BE2C (cell line): Measurements from ENCODE around the gene CEMP1.

ENCODE experiments used
- DNase-seq: peaks from one replicate; pipeline ENCODE4 v3.0.0-alpha.2; 2020
- H3K27me3 ChIP-seq: fragments of 250-450 bp; sonication (Bioruptor Pico); 2 replicates; pipeline ENCODE4 v1.5.1; 2020; ENCODE audit warnings: mild to moderate bottlenecking
- H3K36me3 ChIP-seq: fragments of 250-450 bp; sonication (Bioruptor Pico); 2 replicates; pipeline ENCODE4 v1.5.1; 2020; ENCODE audit warnings: mild to moderate bottlenecking
- H3K4me1 ChIP-seq: fragments of 250-450 bp; sonication (Bioruptor Pico); 2 replicates; pipeline ENCODE4 v1.5.1; 2020
- H3K4me3 ChIP-seq: 2 replicates; pipeline ENCODE4 v1.5.1; 2011; ENCODE audit warnings: low read depth, low read length
- H3K9me3 ChIP-seq: fragments of 250-450 bp; sonication (Bioruptor Pico); 2 replicates; pipeline ENCODE4 v1.5.1; 2020
- TF ChIP-seq, protein P1 (sequence below): IDR thresholded peaks from 2 replicates; pipeline ENCODE4 v1.5.1; 2012; ENCODE audit warnings: mild to moderate bottlenecking, low read depth, low read length

Gene CEMP1

DNA sequence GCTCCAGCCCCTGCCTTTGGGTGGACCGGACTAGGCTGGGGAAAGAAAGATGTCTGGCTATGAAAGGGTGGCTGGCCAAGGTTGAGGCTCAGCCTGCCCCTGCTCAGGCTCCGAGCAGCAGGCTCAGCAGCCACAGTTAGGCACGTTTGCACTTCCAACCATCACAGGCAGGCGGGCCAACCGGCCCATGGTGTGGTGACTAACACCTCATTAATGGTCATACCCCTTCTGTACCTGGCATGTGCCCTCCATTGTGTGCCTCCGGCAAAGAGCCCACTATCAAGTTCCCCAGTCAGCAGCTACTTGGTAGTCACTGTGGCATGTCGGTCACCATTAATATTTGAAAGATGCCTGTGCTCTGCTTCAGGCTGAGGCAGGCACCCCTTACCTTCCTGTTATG, 49.5 kb downstream of the CEMP1 start:
- Histone ChIP-seq H3K9me3 (no peaks in the 10 kb centered on the region), H3K27me3 (no peaks in the 10 kb centered on the region), H3K36me3 (peaks cover 8% of the 10 kb centered on the region), H3K4me3 (no peak overlapping the region), H3K4me1 (peaks cover 23% of the 10 kb centered on the region)
- DNase-seq, result no peak
- TF ChIP-seq, protein P1, sequence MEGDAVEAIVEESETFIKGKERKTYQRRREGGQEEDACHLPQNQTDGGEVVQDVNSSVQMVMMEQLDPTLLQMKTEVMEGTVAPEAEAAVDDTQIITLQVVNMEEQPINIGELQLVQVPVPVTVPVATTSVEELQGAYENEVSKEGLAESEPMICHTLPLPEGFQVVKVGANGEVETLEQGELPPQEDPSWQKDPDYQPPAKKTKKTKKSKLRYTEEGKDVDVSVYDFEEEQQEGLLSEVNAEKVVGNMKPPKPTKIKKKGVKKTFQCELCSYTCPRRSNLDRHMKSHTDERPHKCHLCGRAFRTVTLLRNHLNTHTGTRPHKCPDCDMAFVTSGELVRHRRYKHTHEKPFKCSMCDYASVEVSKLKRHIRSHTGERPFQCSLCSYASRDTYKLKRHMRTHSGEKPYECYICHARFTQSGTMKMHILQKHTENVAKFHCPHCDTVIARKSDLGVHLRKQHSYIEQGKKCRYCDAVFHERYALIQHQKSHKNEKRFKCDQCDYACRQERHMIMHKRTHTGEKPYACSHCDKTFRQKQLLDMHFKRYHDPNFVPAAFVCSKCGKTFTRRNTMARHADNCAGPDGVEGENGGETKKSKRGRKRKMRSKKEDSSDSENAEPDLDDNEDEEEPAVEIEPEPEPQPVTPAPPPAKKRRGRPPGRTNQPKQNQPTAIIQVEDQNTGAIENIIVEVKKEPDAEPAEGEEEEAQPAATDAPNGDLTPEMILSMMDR, result no peak

DNA sequence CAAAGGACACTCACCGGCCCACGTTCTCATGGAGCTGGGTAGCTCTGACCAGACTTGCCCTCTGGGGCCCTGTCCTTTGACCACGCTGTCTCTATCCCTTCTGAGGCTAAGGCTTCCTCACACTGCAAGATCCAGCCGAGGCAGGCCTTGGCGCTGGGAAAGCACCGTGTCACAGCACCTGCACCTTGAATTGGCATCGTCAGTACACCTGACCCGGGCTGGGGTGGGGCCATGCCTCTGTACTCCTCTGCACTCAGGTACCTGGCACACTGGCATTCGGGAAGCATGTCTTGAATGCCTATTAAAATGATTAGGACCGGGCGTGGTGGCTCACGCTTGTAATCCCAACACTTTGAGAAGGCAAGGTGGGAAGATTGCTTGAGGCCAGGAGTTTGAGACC, 50.3 kb downstream of the CEMP1 start:
- Histone ChIP-seq H3K4me3 (no peak overlapping the region), H3K36me3 (peaks cover 8% of the 10 kb centered on the region), H3K27me3 (no peaks in the 10 kb centered on the region), H3K9me3 (no peaks in the 10 kb centered on the region), H3K4me1 (peaks cover 26% of the 10 kb centered on the region)
- DNase-seq, result no peak
- TF ChIP-seq, protein P1, result no peak
